ENCODE measurements around the gene C1orf74. TPM values are rescaled to one million over a fixed set of nuclear protein-coding genes. Genes with fewer than 3 reads are reported as not detected.

The C1orf74 gene
- total RNA-seq, 2 experiments from 2014 or later: 3.7 to 4.3 TPM

- peaks cover under 1% of the 10 kb centered on the region for H3K4me1 Mint-ChIP-seq
These were observed 6.2 kb upstream of the C1orf74 start for GRCh38 chr1:209790286-209791193.

DNA sequence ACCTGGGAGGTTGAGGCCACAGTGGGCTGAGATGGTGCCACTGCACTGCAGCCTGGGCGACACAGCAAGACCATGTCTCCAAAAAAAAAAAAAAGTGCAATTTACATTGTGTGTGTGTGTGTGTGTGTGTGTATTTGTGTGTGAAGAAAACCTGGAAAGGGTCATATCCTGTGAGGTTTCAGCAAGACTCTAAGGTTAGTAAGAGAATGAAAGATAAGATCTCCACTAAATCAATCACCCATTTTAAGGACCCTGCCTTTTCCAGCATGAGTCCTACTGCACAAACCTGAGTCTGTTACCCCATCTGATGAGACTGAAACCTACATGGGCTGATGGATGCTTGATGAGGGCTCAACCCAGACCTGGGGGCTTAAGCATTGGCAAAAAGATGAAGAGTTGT lies 4.9 kb upstream of the C1orf74 start:
- intact Hi-C loops (cut with DNase I, micrococcal nuclease): loop anchor here in 1 of 2 experiments (10.0 kb wide), 1 partner anchor 1466 kb away; the partner anchor contains the start of gene RCOR3
- Mint-ChIP-seq H3K36me3 (ENCODE audit: low read depth) (peaks cover 2% of the 10 kb centered on the region), H3K4me3 (no peak overlapping the region), H3K4me1 (peaks cover 10% of the 10 kb centered on the region), H3K27me3 (peaks cover 2% of the 10 kb centered on the region), H3K9me3 (ENCODE audit: low read depth) (peaks cover 2% of the 10 kb centered on the region), H3K27ac (no peak overlapping the region)
- ChIA-PET CTCF (no interaction called here), POLR2A (no interaction called here)
- DNase-seq: no peak
- no peak for ATAC-seq

More at GRCh38 chr1:209790286-209791193, 6.2 kb upstream of the C1orf74 start:
- ChIA-PET CTCF (interaction anchor here (1.2 to 1.5 kb wide), 3 partner anchors 21 to 37 kb away, joined by 3 to 6 read pairs (median 3); partner anchors contain the start of gene UTP25), POLR2A (no interaction called here)
- ATAC-seq (no peak), DNase-seq (no peak)
- peaks cover 8% of the 10 kb centered on the region for H3K27me3 Mint-ChIP-seq
- intact Hi-C loops (cut with DNase I, micrococcal nuclease): no loop called here
- H3K27ac Mint-ChIP-seq: no peak overlapping the region
- H3K4me3 Mint-ChIP-seq: no peak overlapping the region
- H3K9me3 Mint-ChIP-seq (ENCODE audit: low read depth): peaks cover 2% of the 10 kb centered on the region
- no peaks in the 10 kb centered on the region for H3K36me3 Mint-ChIP-seq (ENCODE audit: low read depth)

GRCh38 chr1:209787551-209787950 lies 3.2 kb upstream of the C1orf74 start:
- POLR2A ChIA-PET: no interaction called here
- H3K4me1 Mint-ChIP-seq: peaks cover 22% of the 10 kb centered on the region

GRCh38 chr1:209786146-209786545 lies 1.8 kb upstream of the C1orf74 start:
- Mint-ChIP-seq H3K4me3 (no peak overlapping the region), H3K36me3 (ENCODE audit: low read depth) (peaks cover 25% of the 10 kb centered on the region), H3K27ac (no peak overlapping the region), H3K4me1 (peaks cover 25% of the 10 kb centered on the region), H3K9me3 (ENCODE audit: low read depth) (no peaks in the 10 kb centered on the region), H3K27me3 (no peaks in the 10 kb centered on the region)
- no peak for DNase-seq
- intact Hi-C loops (cut with DNase I, micrococcal nuclease): loop anchor here in 1 of 2 experiments (10.0 kb wide), 1 partner anchor 1469 kb away; the partner anchor contains the start of gene RCOR3
- ChIA-PET POLR2A (interaction anchor here (0.6 kb wide), 1 partner anchor 14 kb away, joined by 3 read pairs; no protein-coding TSS in a partner anchor), CTCF (interaction anchor here (1.0 to 3.5 kb wide), 5 partner anchors 9 to 37 kb away, joined by 3 to 21 read pairs (median 5); partner anchors contain the start of gene TRAF3IP3)
- ATAC-seq: no peak

More at GRCh38 chr1:209787551-209787950, 3.2 kb upstream of the C1orf74 start:
- H3K36me3 Mint-ChIP-seq (ENCODE audit: low read depth): peaks cover 13% of the 10 kb centered on the region
- no peak overlapping the region for H3K4me3 Mint-ChIP-seq
- no peak for ATAC-seq
- no peaks in the 10 kb centered on the region for H3K9me3 Mint-ChIP-seq (ENCODE audit: low read depth)
- no peak overlapping the region for H3K27ac Mint-ChIP-seq
- intact Hi-C loops (cut with DNase I, micrococcal nuclease): loop anchor here in 1 of 2 experiments (10.0 kb wide), 1 partner anchor 1467 kb away; the partner anchor contains the start of gene RCOR3
- no peaks in the 10 kb centered on the region for H3K27me3 Mint-ChIP-seq
- no peak for DNase-seq
- CTCF ChIA-PET: interaction anchor here (1.1 to 2.1 kb wide), 7 partner anchors 13 to 39 kb away, joined by 3 to 10 read pairs (median 5); partner anchors contain the start of gene TRAF3IP3

DNA sequence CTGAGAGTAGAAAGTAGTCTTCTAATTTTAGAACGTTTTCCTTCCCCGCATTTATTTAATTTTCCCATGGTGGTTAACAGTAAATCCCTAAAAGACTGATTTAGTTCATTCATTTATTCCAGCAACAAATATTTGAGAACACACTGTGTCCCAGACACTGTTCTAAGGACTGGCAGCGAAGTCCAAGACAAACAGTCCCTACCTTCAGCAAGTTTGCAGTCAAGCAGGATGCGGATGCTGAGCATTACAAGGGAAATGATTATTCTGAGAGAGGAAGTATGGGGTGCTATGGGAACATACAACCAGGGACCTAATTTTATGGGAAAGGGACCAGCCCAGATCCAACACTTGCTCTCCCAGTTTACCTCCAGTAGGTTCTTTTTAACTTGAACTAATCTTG lies 1.2 kb upstream of the C1orf74 start:
- intact Hi-C loops (cut with DNase I, micrococcal nuclease): loop anchor here in 1 of 2 experiments (10.0 kb wide), 1 partner anchor 1469 kb away; the partner anchor contains the start of gene RCOR3
- H3K27me3 Mint-ChIP-seq: no peaks in the 10 kb centered on the region
- DNase-seq (no peak), ATAC-seq (no peak)
- no peaks in the 10 kb centered on the region for H3K9me3 Mint-ChIP-seq (ENCODE audit: low read depth)
- peaks cover 25% of the 10 kb centered on the region for H3K4me1 Mint-ChIP-seq
- H3K4me3 Mint-ChIP-seq: no peak overlapping the region
- POLR2A ChIA-PET: interaction anchor here (0.6 to 2.9 kb wide), 2 partner anchors 15 to 17 kb away, joined by 3 to 16 read pairs; no protein-coding TSS in a partner anchor
- CTCF ChIA-PET: interaction anchor here (1.0 to 3.5 kb wide), 6 partner anchors 10 to 42 kb away, joined by 3 to 21 read pairs (median 6); partner anchors contain the start of genes TRAF3IP3 and UTP25
- H3K27ac Mint-ChIP-seq: peak overlapping the region; percentile 97
- peaks cover 26% of the 10 kb centered on the region for H3K36me3 Mint-ChIP-seq (ENCODE audit: low read depth)

DNA sequence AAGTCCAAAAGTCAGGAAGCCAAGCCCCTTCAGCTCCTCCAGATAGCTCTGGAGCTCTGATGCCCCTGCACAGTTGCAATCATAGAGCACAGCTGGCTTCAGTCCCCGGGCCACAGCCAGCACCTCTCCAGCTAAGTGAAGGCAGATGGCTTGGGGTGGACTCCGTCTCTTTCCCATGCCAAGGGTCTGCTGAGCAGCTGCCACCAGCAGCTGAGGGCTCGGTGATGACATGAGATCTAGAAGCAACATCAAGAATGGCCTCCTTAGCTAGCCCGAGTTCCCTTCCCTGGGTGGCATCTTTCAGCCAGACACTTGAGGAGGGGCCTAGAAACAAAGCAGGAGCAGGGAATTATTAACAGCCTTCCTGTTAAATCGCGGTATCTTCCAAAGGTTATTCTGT lies 973 bp downstream of the C1orf74 start:
- intact Hi-C loops (cut with DNase I, micrococcal nuclease): loop anchor here in 1 of 2 experiments (10.0 kb wide), 1 partner anchor 1471 kb away; the partner anchor contains the start of gene RCOR3
- peak overlapping the region; percentile 97 for H3K27ac Mint-ChIP-seq
- H3K27me3 Mint-ChIP-seq: no peaks in the 10 kb centered on the region
- ATAC-seq: no peak
- no peak for DNase-seq
- ChIA-PET POLR2A (interaction anchor here (0.6 to 2.9 kb wide), 3 partner anchors 15 to 44 kb away, joined by 5 to 16 read pairs (median 6); partner anchors contain the start of gene UTP25), CTCF (interaction anchor here (0.7 to 3.5 kb wide), 7 partner anchors 10 to 192 kb away, joined by 3 to 24 read pairs (median 4); partner anchors contain the start of genes TRAF3IP3 and UTP25)
- peak overlapping the region; percentile 89 for H3K4me3 Mint-ChIP-seq
- no peaks in the 10 kb centered on the region for H3K9me3 Mint-ChIP-seq (ENCODE audit: low read depth)
- H3K36me3 Mint-ChIP-seq (ENCODE audit: low read depth): peaks cover 42% of the 10 kb centered on the region
- H3K4me1 Mint-ChIP-seq: peaks cover 32% of the 10 kb centered on the region

- peaks cover 36% of the 10 kb centered on the region for H3K4me1 Mint-ChIP-seq
- POLR2A ChIA-PET: no interaction called here
- intact Hi-C loops (cut with DNase I, micrococcal nuclease): loop anchor here in 1 of 2 experiments (10.0 kb wide), 1 partner anchor 1475 kb away; the partner anchor contains the start of gene RCOR3
- peak overlapping the region; percentile 37 for H3K27ac Mint-ChIP-seq
- CTCF ChIA-PET: interaction anchor here (0.9 kb wide), 1 partner anchor 43 kb away, joined by 3 read pairs; no protein-coding TSS in a partner anchor
- H3K36me3 Mint-ChIP-seq (ENCODE audit: low read depth): peaks cover 68% of the 10 kb centered on the region
- no peaks in the 10 kb centered on the region for H3K27me3 Mint-ChIP-seq
- DNase-seq (no peak), ATAC-seq (no peak)
- H3K4me3 Mint-ChIP-seq: no peak overlapping the region
- H3K9me3 Mint-ChIP-seq (ENCODE audit: low read depth): no peaks in the 10 kb centered on the region
These were observed 4.1 kb downstream of the C1orf74 start for GRCh38 chr1:209780268-209780667.

DNA sequence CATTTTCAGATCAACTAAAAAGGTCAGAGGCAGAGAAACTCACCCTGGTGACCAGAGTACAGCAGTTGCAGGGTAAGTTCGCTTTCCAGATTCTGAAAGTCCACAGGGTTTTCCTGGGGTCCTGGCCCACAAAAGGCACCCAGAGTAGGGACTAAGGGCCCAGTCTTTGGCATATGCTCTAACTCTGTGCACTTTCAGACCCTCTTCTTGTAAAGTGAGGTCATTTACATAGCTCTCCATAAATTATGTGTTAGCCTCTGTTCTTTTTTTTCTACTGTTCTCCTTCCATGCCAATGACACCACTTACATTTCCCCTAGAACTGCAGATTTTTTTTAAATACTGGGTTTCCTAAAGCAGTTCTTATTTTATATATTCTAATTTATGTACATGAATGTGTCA lies 6.3 kb downstream of the C1orf74 start:
- Mint-ChIP-seq H3K9me3 (ENCODE audit: low read depth) (no peaks in the 10 kb centered on the region), H3K27ac (no peak overlapping the region), H3K4me3 (no peak overlapping the region), H3K4me1 (peaks cover 37% of the 10 kb centered on the region), H3K36me3 (ENCODE audit: low read depth) (peaks cover 72% of the 10 kb centered on the region), H3K27me3 (no peaks in the 10 kb centered on the region)
- POLR2A ChIA-PET: no interaction called here
- no peak for DNase-seq
- CTCF ChIA-PET: interaction anchor here (0.7 to 1.5 kb wide), 2 partner anchors 10 to 14 kb away, joined by 3 to 4 read pairs; no protein-coding TSS in a partner anchor
- intact Hi-C loops (cut with DNase I, micrococcal nuclease): no loop called here
- no peak for ATAC-seq

DNA sequence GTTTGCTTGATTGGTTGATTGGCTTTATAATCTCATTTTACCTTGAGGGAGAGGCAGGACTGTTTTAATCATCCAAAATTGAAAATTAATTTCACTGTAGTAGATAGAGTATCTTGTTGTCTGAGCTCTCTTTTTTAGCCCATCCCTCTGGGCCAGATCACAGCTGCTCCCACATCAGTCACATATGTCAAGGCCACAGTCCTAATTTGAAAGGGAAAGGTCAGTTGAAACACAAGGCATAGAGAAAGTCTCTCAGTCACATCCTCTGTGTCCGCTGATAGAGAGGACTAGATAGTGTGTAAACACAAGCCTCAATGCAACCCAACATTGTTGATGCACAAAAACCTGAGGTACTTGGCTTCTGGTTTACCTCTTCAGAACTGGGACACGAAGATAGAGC lies 6.8 kb downstream of the C1orf74 start:
- peak overlapping the region; percentile 69 for H3K27ac Mint-ChIP-seq
- no peaks in the 10 kb centered on the region for H3K9me3 Mint-ChIP-seq (ENCODE audit: low read depth)
- H3K4me1 Mint-ChIP-seq: peaks cover 32% of the 10 kb centered on the region
- intact Hi-C loops (cut with DNase I, micrococcal nuclease): no loop called here
- ChIA-PET CTCF (interaction anchor here (0.6 to 1.5 kb wide), 2 partner anchors 15 to 1372 kb away, joined by 3 to 4 read pairs; no protein-coding TSS in a partner anchor), POLR2A (no interaction called here)
- DNase-seq (no peak), ATAC-seq (no peak)
- H3K4me3 Mint-ChIP-seq: no peak overlapping the region
- peaks cover 68% of the 10 kb centered on the region for H3K36me3 Mint-ChIP-seq (ENCODE audit: low read depth)
- H3K27me3 Mint-ChIP-seq: no peaks in the 10 kb centered on the region

DNA sequence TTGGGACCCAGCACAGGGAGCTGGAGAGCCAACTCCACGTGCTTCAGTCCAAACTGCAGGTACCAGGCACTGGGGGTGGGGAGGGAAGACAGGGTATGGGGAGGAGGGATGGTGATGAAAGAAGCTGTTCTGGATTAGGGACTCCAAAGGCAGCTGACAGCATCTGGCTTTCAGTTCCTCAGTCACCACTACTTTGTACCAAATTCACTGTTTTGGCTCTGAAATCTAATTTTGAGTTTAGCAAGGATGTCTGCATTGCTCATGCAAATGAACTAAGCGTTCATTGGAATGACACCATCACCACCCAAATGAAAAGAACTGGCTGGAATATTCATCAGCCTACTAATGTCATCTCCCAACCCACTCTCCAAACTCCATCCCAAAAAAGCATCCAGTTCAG lies 8.7 kb downstream of the C1orf74 start:
- H3K27ac Mint-ChIP-seq: peak overlapping the region; percentile 5
- intact Hi-C loops (cut with DNase I, micrococcal nuclease): no loop called here
- DNase-seq: no peak
- peaks cover 28% of the 10 kb centered on the region for H3K4me1 Mint-ChIP-seq
- POLR2A ChIA-PET: no interaction called here
- no peaks in the 10 kb centered on the region for H3K27me3 Mint-ChIP-seq
- ATAC-seq: no peak
- CTCF ChIA-PET: interaction anchor here (0.9 to 1.0 kb wide), 3 partner anchors 21 to 82 kb away, joined by 3 to 6 read pairs (median 5); no protein-coding TSS in a partner anchor
- no peak overlapping the region for H3K4me3 Mint-ChIP-seq
- peaks cover 55% of the 10 kb centered on the region for H3K36me3 Mint-ChIP-seq (ENCODE audit: low read depth)
- no peaks in the 10 kb centered on the region for H3K9me3 Mint-ChIP-seq (ENCODE audit: low read depth)

DNA sequence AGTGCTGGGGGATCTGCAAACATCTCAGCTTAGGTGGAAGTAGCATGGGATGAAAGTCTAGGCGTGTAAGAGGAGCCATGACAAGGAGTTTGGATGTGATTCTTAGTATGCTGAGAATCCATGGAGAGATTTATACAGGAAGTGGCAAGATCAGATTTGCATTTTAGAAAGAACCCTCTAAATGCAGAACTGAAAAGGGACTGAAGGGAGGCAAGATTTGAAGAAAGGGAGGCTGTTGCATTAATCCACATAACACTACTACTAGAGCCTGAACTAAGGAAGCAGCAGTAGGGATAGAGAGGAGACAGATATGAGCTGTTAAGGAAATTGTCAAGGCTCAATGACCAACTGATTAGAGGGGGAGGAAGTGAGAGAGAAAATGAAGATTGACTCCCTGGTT lies 9.8 kb downstream of the C1orf74 start:
- Mint-ChIP-seq H3K4me3 (no peak overlapping the region), H3K27me3 (no peaks in the 10 kb centered on the region), H3K9me3 (ENCODE audit: low read depth) (no peaks in the 10 kb centered on the region), H3K4me1 (peaks cover 24% of the 10 kb centered on the region), H3K36me3 (ENCODE audit: low read depth) (peaks cover 48% of the 10 kb centered on the region), H3K27ac (peak overlapping the region; percentile 81)
- DNase-seq (no peak), ATAC-seq (no peak)
- POLR2A ChIA-PET: interaction anchor here (1.4 kb wide), 1 partner anchor 18 kb away, joined by 7 read pairs; no protein-coding TSS in a partner anchor
- intact Hi-C loops (cut with DNase I, micrococcal nuclease): no loop called here
- CTCF ChIA-PET: interaction anchor here (1.0 to 2.7 kb wide), 4 partner anchors 10 to 81 kb away, joined by 3 to 13 read pairs (median 4); partner anchors contain the start of gene C1orf74
